GM21723 (cell line): Measurements from ENCODE around the gene FMO4.
"Not testable (repeated sequence)": the region's sequence is repeated elsewhere in the genome, so short reads cannot be mapped to it uniquely, and the experiment has no call there.

Experiments used
- ATAC-seq: cut with Tn5 transposase; IDR thresholded peaks from one replicate; pipeline ENCODE4 v1.9.1; 2021; ENCODE audit warnings: mild to moderate bottlenecking, moderate library complexity; ENCODE audit not compliant: unreplicated experiment

Gene FMO4

DNA sequence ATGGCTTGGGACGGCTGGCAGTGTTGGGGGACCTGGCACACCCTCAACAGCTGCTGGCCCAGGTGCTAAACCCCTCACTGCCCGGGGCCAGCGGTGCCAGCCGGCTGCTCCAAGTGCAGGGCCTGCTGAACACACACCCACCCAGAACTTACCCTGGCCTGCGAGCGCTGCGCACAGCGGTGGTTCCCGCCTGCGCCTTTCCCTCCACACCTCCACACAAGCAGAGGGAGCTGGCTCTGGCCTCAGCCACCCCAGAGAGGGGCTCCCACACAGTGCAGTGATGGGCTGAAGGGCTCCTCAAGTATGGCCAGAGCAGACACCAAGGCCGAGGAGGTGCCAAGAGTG lies 67.9 kb downstream of the FMO4 start:
- ATAC-seq, result no peak

GRCh38 chr1:171384496-171384895 lies 70.5 kb downstream of the FMO4 start:
- no peak for ATAC-seq

- ATAC-seq, result no peak
Observed at GRCh38 chr1:171389171-171389570, 75.2 kb downstream of the FMO4 start.

GRCh38 chr1:171390740-171391139 lies 76.8 kb downstream of the FMO4 start:
- not testable (repeated sequence) for ATAC-seq
